GM10847 (cell line): ENCODE data around the gene NUDT17.

Experiments
- POLR2A ChIP-seq: IDR thresholded peaks from 2 replicates; pipeline ENCODE4 v1.6.1; 2011; ENCODE audit not compliant: insufficient read length; ENCODE audit errors: extremely low read depth

The NUDT17 gene

DNA sequence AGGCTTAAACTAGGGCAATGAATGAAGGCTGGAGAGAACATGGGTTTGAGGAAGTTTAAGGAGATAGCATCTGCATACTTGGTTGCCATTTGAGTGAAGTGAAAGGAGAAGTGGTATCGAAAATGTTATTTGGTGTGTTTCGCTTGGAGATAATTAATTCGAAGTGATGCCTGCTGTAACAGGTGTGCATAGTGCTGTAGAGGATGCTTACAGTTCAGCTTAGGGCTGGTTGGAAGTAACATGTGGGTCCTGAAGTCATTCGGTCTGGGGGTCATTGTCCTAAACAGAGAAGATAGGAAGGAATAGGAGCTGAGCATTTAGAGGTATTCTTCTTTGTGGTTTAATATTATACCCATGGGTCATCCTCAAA is 301 bp upstream of the NUDT17 start:
- no peak for TF ChIP-seq POLR2A

DNA sequence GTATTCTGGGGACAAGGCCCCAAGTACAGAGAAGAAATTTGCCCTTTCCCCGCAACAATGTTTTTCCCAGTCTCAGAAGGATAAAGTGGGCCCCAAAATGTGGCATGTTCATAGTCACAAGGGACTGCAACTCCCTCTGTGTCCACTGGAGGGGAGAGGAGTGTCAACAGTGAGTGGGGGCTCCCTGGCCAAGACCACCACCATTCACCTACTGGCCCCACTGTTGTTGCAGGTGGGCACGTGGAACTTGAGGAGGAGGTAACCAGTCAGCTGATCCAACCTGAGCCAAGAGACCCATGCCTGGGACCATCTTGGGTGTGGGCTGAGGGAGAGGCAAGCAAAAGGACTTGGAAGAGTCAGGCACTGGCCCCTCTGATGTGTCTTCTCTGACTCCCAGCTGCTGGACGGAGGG is 777 bp downstream of the NUDT17 start:
- TF ChIP-seq POLR2A, result no peak

- no peak for TF ChIP-seq POLR2A
Measured at GRCh38 chr1:145847827-145848226, 2.4 kb downstream of the NUDT17 start.

- no peak for TF ChIP-seq POLR2A
Measured at GRCh38 chr1:145849356-145850160, 4.1 kb downstream of the NUDT17 start.

GRCh38 chr1:145855426-145855948 is 10.1 kb downstream of the NUDT17 start:
- TF ChIP-seq POLR2A, result no peak

DNA sequence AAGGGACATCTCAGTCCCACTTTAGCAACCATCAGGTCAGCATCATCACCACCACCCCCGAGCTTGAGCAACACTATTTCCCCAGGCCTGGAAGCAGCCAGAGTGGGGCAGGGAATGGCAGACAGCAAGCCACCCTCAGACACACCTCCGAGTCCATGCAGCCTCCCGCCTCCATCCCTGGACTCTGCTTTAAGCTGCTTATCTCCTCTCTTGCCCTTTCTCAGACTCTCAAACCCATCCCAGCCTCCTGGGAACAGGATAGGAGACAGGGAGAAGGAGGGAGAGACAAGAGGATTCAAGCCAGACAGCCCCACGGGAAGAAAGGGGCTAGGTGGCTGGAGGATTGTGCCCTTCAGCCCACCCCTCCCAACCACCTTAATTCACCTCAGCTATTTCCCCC is 11.7 kb downstream of the NUDT17 start:
- TF ChIP-seq POLR2A, result no peak

DNA sequence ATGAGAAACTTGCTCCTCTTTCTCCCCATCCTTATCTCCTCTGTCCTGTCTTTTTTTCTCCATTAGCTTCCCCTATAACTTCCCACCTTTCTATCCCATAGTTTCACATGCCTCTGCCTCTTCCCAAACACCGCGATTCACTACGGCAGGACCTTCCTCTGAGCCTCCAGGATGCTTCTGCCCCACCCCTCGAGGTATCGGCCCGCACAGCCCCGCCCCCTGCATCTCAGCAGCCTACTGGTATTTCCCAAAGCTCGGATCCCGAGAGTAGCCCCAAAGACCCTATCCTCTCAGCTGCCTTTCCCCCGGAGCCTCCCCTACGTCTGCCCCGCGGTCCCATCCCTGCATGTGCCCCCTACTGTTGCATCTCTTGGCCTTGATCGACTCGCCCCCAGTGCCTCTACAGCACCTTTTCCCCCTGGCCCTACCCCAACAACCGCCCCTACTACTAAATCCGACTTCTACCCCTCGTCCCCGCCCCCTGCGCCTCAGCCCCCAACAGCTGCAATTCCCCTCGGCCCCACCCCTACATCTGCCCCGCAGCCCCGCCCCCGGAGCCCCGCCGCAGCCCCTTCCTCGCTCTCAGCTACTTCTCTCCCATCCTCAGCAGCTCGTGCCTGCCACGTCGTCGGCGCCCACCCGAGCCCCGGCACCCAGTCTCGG is 12.9 kb downstream of the NUDT17 start:
- TF ChIP-seq POLR2A, result no peak

GRCh38 chr1:145858901-145859490 is 13.6 kb downstream of the NUDT17 start, which contains the start of gene PIAS3:
Gene PIAS3 (minus strand): TSS chr1:145859081. CDS start chr1:145858990, 91 bp downstream.
- peak; percentile 9 for TF ChIP-seq POLR2A

- peak; percentile 59 for TF ChIP-seq POLR2A
Measured at GRCh38 chr1:145859491-145860023, 14.1 kb downstream of the NUDT17 start.

GRCh38 chr1:145863282-145864018 is 18.0 kb downstream of the NUDT17 start:
- no peak for TF ChIP-seq POLR2A

DNA sequence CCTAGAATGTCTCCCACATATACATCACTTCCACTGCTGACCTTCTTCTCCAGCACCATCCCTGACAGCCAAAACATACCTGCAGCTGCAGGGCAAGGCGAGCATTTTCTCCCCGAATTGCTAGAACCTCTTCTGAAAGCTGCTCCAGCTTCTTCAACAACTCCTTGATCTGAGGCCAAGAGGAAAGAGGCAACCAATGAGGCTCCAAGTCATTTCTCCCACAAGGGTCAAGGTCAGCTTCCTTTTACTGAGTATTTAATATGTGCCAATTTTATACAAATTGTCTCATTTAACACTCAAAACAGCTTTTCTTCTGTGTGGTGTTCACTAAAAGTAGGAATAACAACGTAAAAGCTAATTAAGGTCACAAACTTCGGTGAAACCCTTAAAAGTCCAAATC is 22.8 kb downstream of the NUDT17 start:
- no peak for TF ChIP-seq POLR2A

DNA sequence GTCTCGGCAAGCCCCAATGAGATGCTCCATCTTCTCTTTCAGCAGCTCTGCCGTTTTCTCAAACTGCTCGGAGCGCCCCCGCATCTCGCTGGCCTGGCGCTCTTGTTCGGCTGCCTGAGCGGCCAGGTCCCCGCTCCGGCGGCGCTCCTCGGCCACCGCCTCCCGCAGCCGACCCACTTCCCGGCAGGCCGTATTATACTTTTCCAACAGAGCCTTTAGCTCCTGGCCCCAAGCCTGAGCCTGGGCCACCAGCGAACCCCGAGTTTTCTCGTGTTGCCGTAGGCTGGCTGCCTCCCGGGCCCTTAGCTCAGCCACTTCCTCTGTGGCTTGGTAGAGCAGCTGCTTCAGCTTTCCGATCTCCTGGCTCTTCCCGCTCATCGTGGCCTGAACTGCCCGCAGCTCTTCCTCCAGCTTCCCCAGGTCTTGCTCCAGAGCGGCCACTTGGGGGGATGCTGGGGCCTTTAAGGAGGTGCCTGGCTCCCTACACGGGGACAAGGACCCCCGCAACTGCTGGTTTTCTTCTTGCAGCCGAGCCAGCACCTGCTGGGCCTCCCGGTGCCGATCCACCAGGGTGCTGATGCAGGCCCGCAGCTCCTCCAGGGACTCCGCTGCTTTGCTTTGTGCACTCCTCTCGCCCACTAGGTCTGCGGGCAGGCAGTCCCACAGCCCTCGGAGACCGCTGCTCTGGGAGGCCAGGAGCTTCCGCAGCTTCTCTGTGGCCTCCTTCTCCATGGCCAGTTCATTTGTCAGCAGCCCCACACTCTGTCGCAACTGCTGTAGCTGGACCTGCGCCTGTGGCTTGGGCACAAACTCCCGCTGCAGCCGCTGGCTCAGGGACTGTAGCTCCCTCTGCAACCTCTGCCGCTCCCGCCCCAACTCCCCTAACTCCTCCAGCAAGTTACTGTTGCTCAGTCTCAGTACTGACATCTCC is 26.8 kb downstream of the NUDT17 start:
- no peak for TF ChIP-seq POLR2A

DNA sequence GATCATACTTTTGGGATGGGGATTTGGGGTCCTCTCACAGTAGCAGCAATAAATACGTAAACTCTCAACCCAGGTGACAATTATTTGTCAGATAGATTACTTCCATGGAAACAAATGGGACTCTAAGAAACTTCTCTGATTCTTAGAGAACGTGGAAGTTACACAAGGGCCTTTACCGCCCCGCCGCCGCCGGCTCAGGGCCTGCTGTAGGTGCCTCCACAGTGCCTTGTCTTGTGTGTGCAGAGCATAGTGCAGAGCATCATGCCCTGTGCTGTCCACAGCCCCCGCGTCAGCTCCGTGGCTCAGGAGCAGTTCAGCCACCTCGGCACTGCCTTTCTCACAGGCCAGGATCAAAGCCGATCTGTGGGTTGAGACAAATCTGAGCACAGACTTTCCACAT is 29.2 kb downstream of the NUDT17 start:
- TF ChIP-seq POLR2A, result no peak

GRCh38 chr1:145877923-145878486 is 32.6 kb downstream of the NUDT17 start:
- TF ChIP-seq POLR2A, result no peak

GRCh38 chr1:145878724-145879123 is 33.3 kb downstream of the NUDT17 start:
- TF ChIP-seq POLR2A, result no peak
